ENCODE measurements around the gene GPI. TPM values are rescaled to one million over a fixed set of nuclear protein-coding genes. Genes with fewer than 3 reads are reported as not detected.

Gene GPI
- total RNA-seq, 1 donor from 2014 or later: 192 TPM

DNA sequence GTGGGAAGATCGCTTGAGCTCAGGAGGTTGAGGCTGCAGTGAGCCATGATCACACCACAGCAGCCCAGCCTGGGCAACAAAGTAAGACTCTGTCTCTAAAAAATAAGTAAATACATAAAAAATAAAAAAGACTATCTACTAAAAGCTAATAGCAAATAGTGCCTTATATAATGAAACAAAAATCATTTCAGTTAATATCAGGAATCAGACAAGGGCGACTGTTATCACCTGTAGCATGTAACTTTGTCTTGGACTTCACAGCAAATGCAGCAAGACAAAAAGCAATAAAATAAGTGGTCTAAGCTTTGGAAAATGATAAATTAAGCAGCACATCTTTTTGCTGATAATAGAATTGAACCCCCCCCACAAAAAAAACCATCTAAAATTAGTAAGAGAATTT is 21.2 kb upstream of the GPI start:
- H3K36me3 Mint-ChIP-seq (ENCODE audit: unreplicated experiment): peaks cover 39% of the 10 kb centered on the region
- no peak overlapping the region for H3K4me3 Mint-ChIP-seq (ENCODE audit: unreplicated experiment)
- TF ChIP-seq, protein P1, sequence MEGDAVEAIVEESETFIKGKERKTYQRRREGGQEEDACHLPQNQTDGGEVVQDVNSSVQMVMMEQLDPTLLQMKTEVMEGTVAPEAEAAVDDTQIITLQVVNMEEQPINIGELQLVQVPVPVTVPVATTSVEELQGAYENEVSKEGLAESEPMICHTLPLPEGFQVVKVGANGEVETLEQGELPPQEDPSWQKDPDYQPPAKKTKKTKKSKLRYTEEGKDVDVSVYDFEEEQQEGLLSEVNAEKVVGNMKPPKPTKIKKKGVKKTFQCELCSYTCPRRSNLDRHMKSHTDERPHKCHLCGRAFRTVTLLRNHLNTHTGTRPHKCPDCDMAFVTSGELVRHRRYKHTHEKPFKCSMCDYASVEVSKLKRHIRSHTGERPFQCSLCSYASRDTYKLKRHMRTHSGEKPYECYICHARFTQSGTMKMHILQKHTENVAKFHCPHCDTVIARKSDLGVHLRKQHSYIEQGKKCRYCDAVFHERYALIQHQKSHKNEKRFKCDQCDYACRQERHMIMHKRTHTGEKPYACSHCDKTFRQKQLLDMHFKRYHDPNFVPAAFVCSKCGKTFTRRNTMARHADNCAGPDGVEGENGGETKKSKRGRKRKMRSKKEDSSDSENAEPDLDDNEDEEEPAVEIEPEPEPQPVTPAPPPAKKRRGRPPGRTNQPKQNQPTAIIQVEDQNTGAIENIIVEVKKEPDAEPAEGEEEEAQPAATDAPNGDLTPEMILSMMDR (IDR thresholded peaks at IDR 0.05): no peak
- H3K9me3 Mint-ChIP-seq (ENCODE audit: unreplicated experiment): no peaks in the 10 kb centered on the region
- no peaks in the 10 kb centered on the region for H3K27me3 Mint-ChIP-seq (ENCODE audit: unreplicated experiment)
- H3K4me1 Mint-ChIP-seq (ENCODE audit: unreplicated experiment): peaks cover 3% of the 10 kb centered on the region
- H3K27ac Mint-ChIP-seq (ENCODE audit: unreplicated experiment): no peak overlapping the region
- DNase-seq (ENCODE audit: extremely low spot score, unreplicated experiment): no peak

DNA sequence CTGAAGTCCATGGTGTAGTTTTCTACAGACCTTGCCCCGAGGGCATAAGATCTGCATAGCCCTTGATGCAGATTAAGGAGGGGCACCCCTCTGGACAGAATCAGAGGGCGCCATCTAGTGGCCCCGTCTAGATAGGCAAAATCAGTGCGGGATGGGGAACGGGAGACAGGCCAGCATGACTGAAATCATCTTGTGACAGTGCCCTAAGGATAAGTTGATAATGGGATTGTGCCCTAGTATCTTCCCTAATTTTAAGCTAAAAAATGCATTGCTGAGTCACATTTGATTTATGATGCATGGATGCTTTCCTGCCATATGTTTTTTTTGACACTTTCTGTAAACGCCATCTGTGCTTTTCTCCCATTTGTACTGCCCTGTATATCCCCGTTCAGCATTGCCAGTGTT is 19.0 kb upstream of the GPI start:
- no peaks in the 10 kb centered on the region for H3K9me3 Mint-ChIP-seq (ENCODE audit: unreplicated experiment)
- DNase-seq (ENCODE audit: extremely low spot score, unreplicated experiment): peak; percentile 89
- no peaks in the 10 kb centered on the region for H3K27me3 Mint-ChIP-seq (ENCODE audit: unreplicated experiment)
- no peak overlapping the region for H3K27ac Mint-ChIP-seq (ENCODE audit: unreplicated experiment)
- peaks cover 3% of the 10 kb centered on the region for H3K4me1 Mint-ChIP-seq (ENCODE audit: unreplicated experiment)
- no peak overlapping the region for H3K4me3 Mint-ChIP-seq (ENCODE audit: unreplicated experiment)
- TF ChIP-seq, protein P1 (IDR thresholded peaks at IDR 0.05): peak; percentile 79
- H3K36me3 Mint-ChIP-seq (ENCODE audit: unreplicated experiment): peaks cover 33% of the 10 kb centered on the region

DNA sequence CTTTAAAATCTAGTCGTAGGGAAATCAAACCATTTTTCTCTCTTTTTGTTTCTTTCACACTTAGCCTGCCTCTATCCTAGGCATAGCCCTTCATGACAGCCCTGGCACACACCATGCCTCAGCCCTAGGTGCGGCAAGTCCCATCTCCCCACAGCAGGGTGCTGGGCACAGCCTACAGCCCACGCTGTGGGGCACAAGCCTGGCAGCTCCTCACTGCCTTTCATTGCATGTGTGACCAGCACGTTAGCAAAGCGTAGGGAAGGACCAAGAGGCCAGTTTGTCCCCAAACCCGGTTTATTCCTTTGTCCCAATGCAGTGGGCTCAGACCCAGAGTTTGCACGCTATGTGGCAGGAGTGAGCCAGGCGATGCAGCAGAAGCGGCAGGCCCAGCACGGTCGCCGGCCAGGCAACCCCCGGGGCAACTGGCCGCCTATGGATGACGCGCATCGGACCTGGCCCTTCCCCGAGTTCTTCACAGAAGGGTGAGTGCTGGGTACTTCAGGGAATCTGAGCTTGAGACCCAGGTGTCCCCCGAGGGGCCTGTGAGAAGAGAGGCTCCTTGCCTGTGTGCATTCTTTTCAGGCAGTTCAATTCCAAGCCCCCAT is 17.3 kb upstream of the GPI start:
- TF ChIP-seq, protein P1 (IDR thresholded peaks at IDR 0.05): no peak
- Mint-ChIP-seq H3K4me3 (ENCODE audit: unreplicated experiment) (no peak overlapping the region), H3K4me1 (ENCODE audit: unreplicated experiment) (peaks cover 3% of the 10 kb centered on the region), H3K36me3 (ENCODE audit: unreplicated experiment) (peaks cover 26% of the 10 kb centered on the region), H3K9me3 (ENCODE audit: unreplicated experiment) (no peaks in the 10 kb centered on the region), H3K27me3 (ENCODE audit: unreplicated experiment) (no peaks in the 10 kb centered on the region), H3K27ac (ENCODE audit: unreplicated experiment) (no peak overlapping the region)
- DNase-seq (ENCODE audit: extremely low spot score, unreplicated experiment): no peak

DNA sequence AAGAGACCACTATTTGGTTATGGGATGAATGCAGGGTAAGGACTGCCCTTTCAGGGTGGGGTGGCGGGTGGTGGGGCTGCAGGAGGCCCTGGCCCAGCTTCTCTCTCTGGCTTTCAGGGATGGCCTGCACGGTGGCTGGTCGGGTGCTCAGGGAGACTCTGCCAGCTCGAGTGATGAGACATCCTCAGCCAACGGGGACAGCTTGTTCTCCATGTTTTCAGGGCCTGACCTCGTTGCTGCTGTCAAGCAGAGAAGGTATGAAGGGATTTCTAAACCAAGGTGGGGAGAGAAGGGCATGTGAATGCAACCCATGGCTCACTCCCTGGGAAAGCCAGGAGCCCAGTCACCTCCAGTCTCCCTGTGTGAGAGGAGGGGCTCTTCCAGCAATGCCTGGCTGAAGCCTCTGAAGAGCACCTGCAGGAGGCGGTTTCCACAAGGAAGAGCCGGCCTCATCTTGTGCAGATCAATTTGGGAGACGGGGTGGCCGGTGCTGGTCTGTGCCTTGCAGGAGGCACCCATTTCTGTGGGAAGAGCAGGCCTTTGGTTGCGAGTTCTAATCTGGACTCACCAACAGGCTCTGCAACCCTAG is 16.0 kb upstream of the GPI start:
- H3K4me3 Mint-ChIP-seq (ENCODE audit: unreplicated experiment): no peak overlapping the region
- no peaks in the 10 kb centered on the region for H3K9me3 Mint-ChIP-seq (ENCODE audit: unreplicated experiment)
- no peaks in the 10 kb centered on the region for H3K27me3 Mint-ChIP-seq (ENCODE audit: unreplicated experiment)
- no peak overlapping the region for H3K27ac Mint-ChIP-seq (ENCODE audit: unreplicated experiment)
- H3K36me3 Mint-ChIP-seq (ENCODE audit: unreplicated experiment): peaks cover 19% of the 10 kb centered on the region
- TF ChIP-seq, protein P1 (IDR thresholded peaks at IDR 0.05): no peak
- no peak for DNase-seq (ENCODE audit: extremely low spot score, unreplicated experiment)
- peaks cover 3% of the 10 kb centered on the region for H3K4me1 Mint-ChIP-seq (ENCODE audit: unreplicated experiment)

DNA sequence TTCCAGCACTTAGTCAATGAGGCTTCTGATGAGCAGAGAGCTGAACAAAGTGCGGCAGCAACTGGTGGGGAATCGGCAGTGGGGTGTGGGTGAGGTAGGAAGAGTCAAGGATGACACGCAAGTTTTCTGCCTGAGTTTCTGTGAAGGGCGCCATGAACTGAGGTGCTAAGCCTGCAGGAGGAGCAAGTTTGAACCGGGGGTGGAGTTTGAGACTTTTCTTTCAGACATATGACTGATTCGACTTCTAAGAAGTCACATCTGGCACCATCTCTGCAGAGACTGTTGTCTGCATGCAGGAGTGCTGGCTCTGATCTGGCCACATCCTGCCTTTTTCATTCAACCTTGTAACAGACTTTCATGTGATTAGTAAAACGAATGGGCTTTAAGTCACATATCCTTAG is 14.8 kb upstream of the GPI start:
- Mint-ChIP-seq H3K27ac (ENCODE audit: unreplicated experiment) (no peak overlapping the region), H3K4me3 (ENCODE audit: unreplicated experiment) (no peak overlapping the region), H3K27me3 (ENCODE audit: unreplicated experiment) (no peaks in the 10 kb centered on the region), H3K9me3 (ENCODE audit: unreplicated experiment) (no peaks in the 10 kb centered on the region), H3K36me3 (ENCODE audit: unreplicated experiment) (peaks cover 21% of the 10 kb centered on the region), H3K4me1 (ENCODE audit: unreplicated experiment) (peaks cover 3% of the 10 kb centered on the region)
- TF ChIP-seq, protein P1 (IDR thresholded peaks at IDR 0.05): no peak
- DNase-seq (ENCODE audit: extremely low spot score, unreplicated experiment): no peak
